Stimulated activated CD4-positive, alpha-beta T cell treated with anti-CD3 and anti-CD28 coated beads, Interleukin-1b, Interleukin-23, amount 100 ng/mL, for 1 hour (primary cell): ENCODE results near the gene CLK4.
A peak's percentile ranks its signal among the peaks of the same experiment; 100 is the strongest.

Experiments used
- DNase-seq, 2 donors: peaks; one replicate each; pipeline ENCODE4 v3.0.0-alpha.2; 2020; ENCODE audit warnings: low read depth in 2 of 2

Gene CLK4

DNA sequence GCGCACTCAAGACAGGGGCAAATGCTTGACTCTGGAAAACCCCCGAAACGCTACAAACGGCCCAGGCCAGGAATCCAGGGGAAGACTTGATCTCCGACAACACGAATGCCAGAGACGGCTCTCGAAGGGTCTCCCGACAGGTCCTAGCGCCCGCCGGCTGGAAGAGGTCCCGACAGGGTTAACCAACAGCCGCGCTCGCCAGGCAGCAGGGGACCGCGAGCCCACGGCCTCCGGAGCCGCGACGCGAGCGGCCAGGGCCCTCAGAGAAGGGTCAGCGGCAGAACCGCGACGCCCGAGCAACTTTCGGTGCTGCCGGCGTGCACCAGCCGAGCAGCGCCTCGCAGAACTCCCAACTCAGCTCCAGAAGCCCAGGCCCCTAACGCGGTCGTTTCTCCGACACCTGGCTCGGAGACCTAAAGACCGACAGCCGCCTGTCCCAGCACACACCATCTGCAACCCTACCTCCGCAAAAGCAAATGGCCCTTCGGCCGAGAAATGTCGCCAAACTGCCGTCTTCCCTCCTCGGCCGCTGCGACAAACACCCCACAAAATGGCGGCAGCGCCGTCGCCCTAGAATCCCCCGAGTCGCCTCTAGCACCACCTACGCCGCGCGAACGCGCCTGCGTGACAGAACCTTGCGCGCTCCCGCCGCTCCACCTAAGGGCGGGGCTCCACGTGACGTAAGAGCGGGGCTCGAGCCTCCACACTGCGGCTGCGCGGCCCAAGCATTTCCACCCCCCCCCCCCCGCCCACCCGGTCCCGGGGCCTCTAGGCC is at the start of gene CLK4:
Gene CLK4 (minus strand): TSS at position 567 of the 775 bp plus-strand sequence. CDS start 3,634 bp downstream, outside the sequence.
- DNase-seq = peak; percentile 92 to 97

DNA sequence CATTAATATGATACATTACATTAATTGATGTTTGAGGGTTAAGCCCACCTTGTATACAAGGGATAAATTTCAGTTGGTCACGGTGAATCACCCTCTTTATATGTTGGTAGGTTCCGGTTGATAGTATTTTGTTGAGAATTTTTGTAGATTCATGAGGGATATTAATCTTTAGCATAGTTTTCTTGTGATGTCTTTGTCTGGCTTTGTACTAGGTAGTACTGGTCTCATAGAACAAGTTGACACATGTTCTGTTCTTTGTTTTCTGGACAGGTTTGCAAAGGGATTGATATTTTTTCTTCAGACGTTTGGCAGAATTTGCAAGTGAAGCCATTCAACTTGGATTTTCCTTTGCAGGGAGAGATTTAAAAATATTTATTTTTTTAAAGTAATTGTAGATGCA is 49.1 kb upstream of the CLK4 start:
- no peak for DNase-seq

- DNase-seq = no peak
These were observed 47.5 kb upstream of the CLK4 start for GRCh38 chr5:178674334-178674733.

GRCh38 chr5:178673801-178674295 is 47.0 kb upstream of the CLK4 start:
- no peak for DNase-seq

DNA sequence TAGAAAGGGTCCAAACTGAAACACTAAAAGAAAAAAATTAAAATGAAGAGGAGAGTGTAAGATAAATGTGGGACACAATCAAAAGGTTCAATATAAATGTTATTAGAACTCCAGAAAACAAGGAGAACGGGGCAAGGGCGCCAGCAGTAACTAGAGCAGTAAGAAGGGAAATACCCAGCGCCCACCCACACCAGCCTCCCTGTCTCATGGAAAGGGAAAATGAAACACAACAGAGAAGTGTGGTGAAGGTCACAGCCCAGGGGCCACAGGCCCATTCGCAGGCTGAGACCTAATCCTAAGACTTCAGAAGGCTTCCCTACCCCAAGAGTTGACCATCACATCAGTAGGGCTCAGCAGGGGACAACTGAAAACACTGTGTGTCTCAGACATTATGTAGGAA is 45.8 kb upstream of the CLK4 start:
- DNase-seq = no peak

DNA sequence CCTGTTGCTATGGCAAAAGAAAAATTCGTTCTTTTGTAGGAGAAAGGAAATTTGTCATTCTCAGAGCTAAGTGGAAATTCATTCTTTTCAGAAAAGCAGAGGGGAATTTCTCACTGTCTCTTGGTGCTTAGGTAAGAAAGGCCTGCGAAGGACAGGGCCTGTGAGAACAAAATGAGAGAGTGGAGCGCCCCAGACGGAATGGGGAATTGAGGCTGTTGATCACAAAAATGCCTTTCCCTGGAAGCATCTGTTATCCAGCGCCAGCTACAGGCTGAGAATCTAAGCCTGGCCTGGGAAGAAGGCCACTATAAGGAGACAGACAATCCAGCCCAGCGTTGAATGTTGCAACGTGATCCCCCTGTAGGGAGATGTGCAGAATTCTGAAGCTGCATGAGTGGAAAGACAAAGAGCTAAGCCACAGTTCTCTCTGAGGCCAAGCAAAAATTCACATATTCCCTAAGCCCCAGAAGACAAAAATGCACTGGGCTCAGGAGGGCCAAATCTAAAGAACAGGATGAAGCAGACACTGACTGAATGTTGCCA is 44.8 kb upstream of the CLK4 start:
- no peak for DNase-seq

GRCh38 chr5:178670351-178670885 is 43.6 kb upstream of the CLK4 start:
- no peak for DNase-seq

GRCh38 chr5:178668579-178668978 is 41.7 kb upstream of the CLK4 start:
- DNase-seq = no peak

GRCh38 chr5:178667688-178668087 is 40.8 kb upstream of the CLK4 start:
- DNase-seq = no peak

GRCh38 chr5:178667101-178667500 is 40.3 kb upstream of the CLK4 start:
- no peak for DNase-seq

GRCh38 chr5:178664141-178664540 is 37.3 kb upstream of the CLK4 start:
- DNase-seq = no peak

GRCh38 chr5:178662541-178662860 is 35.7 kb upstream of the CLK4 start:
- no peak for DNase-seq

DNA sequence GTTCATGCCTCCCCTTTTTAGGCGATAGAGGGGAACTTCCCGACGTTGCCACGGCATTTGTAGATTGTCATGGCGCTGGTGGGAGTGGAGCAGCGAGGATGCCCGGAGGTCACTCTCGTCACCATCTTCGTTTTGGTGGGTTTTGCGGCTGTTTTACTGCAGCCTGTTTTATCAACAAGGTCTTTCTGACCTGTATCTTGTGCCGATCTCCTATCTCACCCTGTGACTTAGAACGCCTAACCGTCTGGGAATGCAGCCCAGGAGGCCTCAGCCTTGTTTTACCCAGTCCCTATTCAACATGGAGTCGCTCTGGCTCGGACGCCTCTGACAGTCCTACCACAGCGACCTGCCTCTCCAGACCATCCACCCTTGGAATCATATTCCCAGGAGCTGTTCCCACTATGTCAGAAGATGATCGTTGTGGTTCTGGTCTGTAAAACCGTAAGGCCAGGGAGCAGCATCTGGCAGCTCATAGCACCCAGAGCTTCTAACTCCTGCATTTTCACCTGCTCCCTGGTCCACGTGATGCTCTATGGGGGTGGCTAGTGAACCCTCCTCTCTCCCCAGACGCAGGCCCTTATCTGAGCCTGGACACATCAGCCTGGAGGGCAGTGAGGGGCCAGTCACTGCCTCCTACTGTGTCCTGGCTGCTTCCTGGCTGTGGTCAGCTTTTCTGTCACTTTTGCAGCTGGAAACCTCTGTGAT is 35.1 kb upstream of the CLK4 start:
- no peak for DNase-seq

GRCh38 chr5:178651046-178651810 is 24.4 kb upstream of the CLK4 start:
- DNase-seq = no peak

GRCh38 chr5:178650214-178650613 is 23.4 kb upstream of the CLK4 start:
- DNase-seq = no peak

DNA sequence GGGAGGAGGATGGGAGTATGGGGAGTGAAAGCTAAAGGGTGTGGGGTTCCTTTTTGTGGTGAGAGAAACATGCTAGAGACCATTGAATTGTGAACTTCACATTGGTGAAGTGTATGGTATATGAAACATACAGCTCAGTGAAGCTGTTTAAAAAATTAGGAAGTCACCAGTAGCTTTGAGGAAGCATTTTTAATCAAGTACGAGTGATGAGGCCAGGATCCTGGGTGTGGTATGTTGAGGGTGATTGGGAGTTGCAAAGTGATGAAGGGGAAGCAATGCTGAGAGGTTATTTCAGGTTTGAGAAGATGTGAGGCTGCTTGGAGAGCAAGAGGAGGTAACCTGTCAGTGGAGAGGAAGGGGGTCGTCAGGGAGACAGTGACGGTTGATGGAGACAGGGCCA is 22.7 kb upstream of the CLK4 start:
- DNase-seq = no peak

DNA sequence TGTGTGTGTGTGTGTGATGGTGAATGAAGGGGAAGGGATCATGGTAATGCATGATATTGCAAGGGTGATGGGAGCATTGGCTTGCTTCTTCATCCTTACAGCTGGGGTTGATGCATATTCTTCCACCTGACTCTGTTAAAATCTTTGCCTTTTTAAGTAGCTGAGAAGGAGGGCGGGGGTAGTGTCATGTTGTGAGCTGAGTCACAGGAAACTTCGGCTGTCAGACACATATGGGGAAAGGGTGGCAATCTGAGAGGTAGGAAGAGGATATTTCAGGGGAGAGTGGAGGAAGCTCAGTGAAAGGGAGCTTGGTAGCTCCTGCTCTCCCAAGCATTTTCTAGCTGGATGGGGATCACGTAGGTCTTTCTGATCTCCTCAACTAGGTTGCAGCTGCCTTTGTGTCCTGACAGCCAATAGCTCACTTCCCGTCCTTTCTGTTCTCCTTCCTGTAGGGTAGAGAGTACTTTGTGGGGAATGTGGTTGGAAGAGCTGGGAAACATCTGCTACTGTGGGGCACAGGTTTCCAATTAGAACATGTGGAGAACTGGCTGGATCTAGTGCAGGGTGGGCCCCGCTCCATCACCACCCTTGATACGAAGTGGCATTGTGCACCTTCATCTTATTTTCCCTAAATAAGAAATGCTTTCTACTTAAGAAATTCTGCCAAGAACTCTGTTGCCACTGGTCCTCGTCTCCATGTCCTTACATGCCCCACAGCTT is 18.1 kb upstream of the CLK4 start:
- DNase-seq = no peak

- no peak for DNase-seq
These were observed 15.6 kb upstream of the CLK4 start for GRCh38 chr5:178642351-178642909.

GRCh38 chr5:178641711-178642110 is 14.9 kb upstream of the CLK4 start:
- no peak for DNase-seq

GRCh38 chr5:178640331-178641045 is 13.6 kb upstream of the CLK4 start:
- DNase-seq = no peak
